BE2C (cell line): ENCODE measurements around the gene RNU5D-1.

Experiments
- DNase-seq: peaks from one replicate; pipeline ENCODE4 v3.0.0-alpha.2; 2020
- H3K27me3 ChIP-seq: fragments of 250-450 bp; sonication (Bioruptor Pico); 2 replicates; pipeline ENCODE4 v1.5.1; 2020; ENCODE audit warnings: mild to moderate bottlenecking
- H3K36me3 ChIP-seq: fragments of 250-450 bp; sonication (Bioruptor Pico); 2 replicates; pipeline ENCODE4 v1.5.1; 2020; ENCODE audit warnings: mild to moderate bottlenecking
- H3K4me1 ChIP-seq: fragments of 250-450 bp; sonication (Bioruptor Pico); 2 replicates; pipeline ENCODE4 v1.5.1; 2020
- H3K4me3 ChIP-seq: 2 replicates; pipeline ENCODE4 v1.5.1; 2011; ENCODE audit warnings: low read depth, low read length
- H3K9me3 ChIP-seq: fragments of 250-450 bp; sonication (Bioruptor Pico); 2 replicates; pipeline ENCODE4 v1.5.1; 2020
- CTCF ChIP-seq: IDR thresholded peaks from 2 replicates; pipeline ENCODE4 v1.5.1; 2012; ENCODE audit warnings: mild to moderate bottlenecking, low read depth, low read length

RNU5D-1 gene

GRCh38 chr1:44723496-44724295 lies 7.3 kb downstream of the RNU5D-1 start:
- H3K4me1 ChIP-seq = no peaks in the 10 kb centered on the region
- no peak for TF ChIP-seq CTCF
- DNase-seq = no peak
- no peaks in the 10 kb centered on the region for H3K9me3 ChIP-seq
- no peaks in the 10 kb centered on the region for H3K27me3 ChIP-seq
- no peak overlapping the region for H3K4me3 ChIP-seq
- no peaks in the 10 kb centered on the region for H3K36me3 ChIP-seq

DNA sequence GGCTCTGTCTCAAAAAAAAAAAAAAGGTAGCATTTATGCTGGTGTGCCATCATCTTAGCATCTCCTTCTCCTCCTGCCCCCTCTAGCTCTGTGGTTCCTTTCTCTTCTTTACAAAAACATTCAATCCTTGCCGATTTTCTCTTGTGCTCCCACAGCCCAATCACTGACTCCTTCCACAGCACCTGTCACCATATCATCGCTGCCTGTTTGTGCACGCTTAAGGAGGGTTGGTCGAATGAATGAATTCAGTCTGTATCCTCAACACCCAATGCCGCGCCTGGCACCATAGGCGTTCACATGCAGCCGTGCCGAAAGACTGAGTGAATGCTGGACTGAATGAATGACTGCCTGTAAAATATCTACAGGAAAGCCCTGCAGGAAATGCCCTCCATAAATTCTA lies 7.9 kb downstream of the RNU5D-1 start:
- Histone ChIP-seq H3K4me1 (no peaks in the 10 kb centered on the region), H3K4me3 (no peak overlapping the region), H3K27me3 (no peaks in the 10 kb centered on the region), H3K36me3 (no peaks in the 10 kb centered on the region), H3K9me3 (no peaks in the 10 kb centered on the region)
- no peak for TF ChIP-seq CTCF
- DNase-seq = no peak

DNA sequence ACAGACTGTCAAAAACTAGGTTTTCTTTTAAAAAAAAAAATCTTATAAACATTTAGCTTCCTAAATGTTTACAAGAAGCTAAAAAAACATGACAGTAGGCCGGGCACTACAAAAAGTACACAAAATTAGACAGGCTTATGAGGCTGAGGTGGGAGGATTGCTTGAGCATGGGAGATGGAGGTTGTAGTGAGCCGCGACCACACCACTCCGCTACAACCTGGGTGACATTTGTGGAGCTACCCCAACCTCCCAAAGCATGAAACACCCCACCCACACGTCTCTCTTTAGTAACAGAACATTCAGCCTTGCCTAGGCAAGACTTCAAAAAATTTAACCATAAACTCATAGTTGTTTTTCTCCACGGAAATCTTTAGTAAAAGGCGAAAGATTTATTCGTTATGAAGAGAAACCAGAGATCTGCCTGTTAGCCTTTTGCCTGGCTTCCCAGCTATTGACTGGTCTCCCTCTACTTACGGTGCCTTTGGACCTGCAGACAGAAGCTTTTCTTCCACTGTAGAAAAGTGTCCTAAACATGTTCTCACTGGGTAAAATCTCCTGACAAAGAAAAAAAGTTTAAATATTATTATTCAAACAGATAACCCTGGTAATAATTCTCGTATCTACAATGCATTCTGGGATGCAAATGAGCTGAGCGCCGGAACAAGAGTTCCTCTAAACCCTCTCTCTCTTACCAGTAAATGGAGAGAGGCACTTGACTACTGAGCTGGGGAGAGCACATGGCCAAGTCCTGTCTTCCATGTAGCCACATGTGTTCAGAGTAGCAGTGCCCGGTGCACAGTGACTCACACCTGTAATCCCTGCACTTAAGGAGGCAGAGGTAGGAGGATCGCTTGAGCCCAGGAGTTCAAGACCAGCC lies 9.2 kb downstream of the RNU5D-1 start:
- Histone ChIP-seq H3K9me3 (no peaks in the 10 kb centered on the region), H3K4me3 (no peak overlapping the region), H3K27me3 (no peaks in the 10 kb centered on the region), H3K4me1 (no peaks in the 10 kb centered on the region), H3K36me3 (no peaks in the 10 kb centered on the region)
- TF ChIP-seq CTCF = no peak
- peak; percentile 78 for DNase-seq

GRCh38 chr1:44720281-44720680 lies 10.7 kb downstream of the RNU5D-1 start:
- no peaks in the 10 kb centered on the region for H3K36me3 ChIP-seq
- H3K4me3 ChIP-seq = no peak overlapping the region
- no peaks in the 10 kb centered on the region for H3K27me3 ChIP-seq
- H3K9me3 ChIP-seq = no peaks in the 10 kb centered on the region
- no peaks in the 10 kb centered on the region for H3K4me1 ChIP-seq
- DNase-seq = no peak
- no peak for TF ChIP-seq CTCF

GRCh38 chr1:44719318-44719717 lies 11.7 kb downstream of the RNU5D-1 start:
- TF ChIP-seq CTCF = no peak
- no peaks in the 10 kb centered on the region for H3K4me1 ChIP-seq
- DNase-seq = no peak
- no peaks in the 10 kb centered on the region for H3K27me3 ChIP-seq
- no peaks in the 10 kb centered on the region for H3K9me3 ChIP-seq
- H3K36me3 ChIP-seq = no peaks in the 10 kb centered on the region
- H3K4me3 ChIP-seq = no peak overlapping the region

GRCh38 chr1:44718091-44718490 lies 12.9 kb downstream of the RNU5D-1 start:
- no peak for TF ChIP-seq CTCF
- no peak for DNase-seq
- Histone ChIP-seq H3K36me3 (no peaks in the 10 kb centered on the region), H3K9me3 (no peaks in the 10 kb centered on the region), H3K4me1 (no peaks in the 10 kb centered on the region), H3K27me3 (no peaks in the 10 kb centered on the region), H3K4me3 (no peak overlapping the region)
